DMS53 (cell line): ENCODE data around the gene SYNE1.
A peak's percentile ranks its signal among the peaks of the same experiment; 100 is the strongest.
"Not testable (repeated sequence)": the region's sequence is repeated elsewhere in the genome, so short reads cannot be mapped to it uniquely, and the experiment has no call there.

Source experiments
- DNase-seq: peaks from one replicate; lab custom pipeline; 2025; lab: John Stamatoyannopoulos, UW

SYNE1 gene

GRCh38 chr6:152368751-152369624, 268.2 kb downstream of the SYNE1 start:
- DNase-seq, result no peak

GRCh38 chr6:152364866-152365265, 272.3 kb downstream of the SYNE1 start:
- no peak for DNase-seq

- DNase-seq, result no peak
Measured at GRCh38 chr6:152360034-152360433, 277.1 kb downstream of the SYNE1 start.

DNA sequence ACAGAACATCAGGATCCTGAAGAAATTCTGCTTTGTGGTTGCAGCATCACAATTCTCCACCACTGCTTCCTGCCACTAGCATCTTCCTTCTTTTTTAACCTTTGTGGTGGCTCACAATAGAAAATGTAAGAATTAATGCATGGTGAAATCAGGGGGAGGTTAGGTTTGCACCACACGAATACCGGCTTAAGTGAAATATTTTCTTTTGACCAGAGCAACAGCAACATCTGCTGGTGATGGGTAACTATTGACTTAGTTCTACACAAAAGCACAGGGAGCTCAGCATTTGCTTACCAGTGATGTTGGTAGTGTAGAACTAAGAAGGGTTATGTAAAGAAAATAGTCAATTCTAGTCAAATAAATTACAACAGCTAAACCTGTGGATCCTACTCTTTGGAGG, 280.5 kb downstream of the SYNE1 start:
- DNase-seq, result peak; percentile 74

DNA sequence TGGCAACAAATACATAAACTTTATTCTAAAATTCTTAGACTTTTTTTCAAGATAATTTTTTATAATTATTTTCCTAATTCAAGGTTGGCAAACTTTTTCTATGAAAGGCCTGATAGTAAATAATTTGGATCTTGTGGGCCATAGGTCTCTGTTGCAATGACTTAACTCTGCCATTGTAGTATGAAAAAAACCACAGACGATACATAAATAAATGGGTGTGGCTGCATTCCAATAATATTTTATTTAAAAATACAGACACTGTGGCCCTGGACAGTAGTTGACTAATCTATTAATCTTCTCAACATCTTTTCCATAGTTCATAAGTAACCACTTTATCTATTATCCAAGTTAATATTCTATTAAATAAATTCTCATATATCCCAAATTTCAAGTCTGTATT, 281.1 kb downstream of the SYNE1 start:
- DNase-seq, result no peak

DNA sequence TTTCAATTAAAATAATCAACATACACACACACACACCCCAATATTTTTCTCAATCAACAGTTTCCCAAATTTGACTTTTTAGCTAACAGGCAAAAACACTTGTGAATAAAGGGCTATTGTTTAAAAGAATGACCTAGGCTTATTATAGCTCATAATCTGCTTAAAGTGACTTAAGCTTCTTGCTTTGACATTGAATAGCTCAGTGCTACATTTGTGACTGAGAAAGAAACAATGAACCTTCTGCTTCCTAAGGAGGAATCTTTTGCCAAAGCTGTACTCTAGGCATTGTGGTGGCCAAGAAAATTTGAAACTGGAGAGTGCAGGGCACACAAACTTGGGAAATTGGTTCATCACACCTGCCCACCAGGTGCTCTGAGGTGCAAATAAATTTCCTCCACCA, 282.0 kb downstream of the SYNE1 start:
- no peak for DNase-seq

DNA sequence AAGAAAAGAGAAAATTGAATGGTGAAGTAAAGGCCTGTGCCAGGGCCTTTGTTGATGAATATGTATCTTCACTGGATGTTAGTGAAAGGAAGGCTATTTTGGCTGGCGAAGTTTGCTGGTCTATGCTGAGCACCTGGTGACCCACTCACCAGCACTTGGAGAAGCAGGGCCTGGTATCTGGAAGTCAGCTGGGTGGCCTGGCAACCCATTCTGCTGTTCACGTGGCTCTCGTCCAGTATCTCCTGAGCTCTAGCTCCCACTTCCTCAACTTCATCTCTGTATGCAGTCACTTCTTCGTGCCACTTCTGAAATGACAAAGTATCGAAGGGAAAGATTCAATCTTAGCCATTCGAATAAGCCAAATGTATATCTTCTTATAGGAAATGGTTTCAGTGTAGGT, 283.7 kb downstream of the SYNE1 start:
- no peak for DNase-seq

DNA sequence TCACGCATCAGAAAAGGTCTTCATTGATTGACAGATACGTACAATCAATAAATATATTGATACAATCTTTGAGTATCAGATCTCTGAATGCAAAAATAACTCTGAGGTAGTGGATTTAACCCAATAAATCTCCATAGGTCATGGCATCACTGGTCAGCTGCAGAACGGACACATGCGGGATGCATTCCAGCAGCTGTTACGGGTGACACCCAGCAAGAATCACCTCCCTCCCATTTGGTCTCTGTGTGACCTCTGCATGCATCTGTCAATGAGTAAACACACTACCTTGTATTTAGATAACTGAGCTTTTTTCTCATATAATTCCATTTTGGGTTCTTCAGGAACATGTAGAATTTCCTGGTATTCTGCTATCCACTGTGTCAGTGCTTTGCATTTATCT, 285.4 kb downstream of the SYNE1 start:
- DNase-seq, result no peak

- DNase-seq, result no peak
Measured at GRCh38 chr6:152351110-152351509, 286.1 kb downstream of the SYNE1 start.

DNA sequence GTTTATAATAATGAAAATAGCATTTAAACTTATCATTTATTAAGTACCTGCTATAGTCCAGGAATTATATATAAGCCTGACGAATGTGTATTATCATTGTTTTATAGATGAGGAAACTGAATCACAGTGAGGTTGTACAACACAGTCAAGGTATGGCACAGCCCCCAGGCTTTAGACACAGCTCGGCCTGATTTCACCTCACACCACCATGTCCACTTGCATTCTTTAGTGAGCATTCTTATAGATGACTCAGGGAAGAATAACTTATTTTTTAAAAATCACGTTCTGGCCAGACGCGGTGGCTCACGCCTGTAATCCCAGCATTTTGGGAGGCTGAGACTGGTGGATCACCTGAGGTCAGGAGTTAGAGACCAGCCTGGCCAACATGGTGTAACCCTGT, 289.0 kb downstream of the SYNE1 start:
- DNase-seq, result no peak

GRCh38 chr6:152343735-152344360, 293.3 kb downstream of the SYNE1 start:
- no peak for DNase-seq

DNA sequence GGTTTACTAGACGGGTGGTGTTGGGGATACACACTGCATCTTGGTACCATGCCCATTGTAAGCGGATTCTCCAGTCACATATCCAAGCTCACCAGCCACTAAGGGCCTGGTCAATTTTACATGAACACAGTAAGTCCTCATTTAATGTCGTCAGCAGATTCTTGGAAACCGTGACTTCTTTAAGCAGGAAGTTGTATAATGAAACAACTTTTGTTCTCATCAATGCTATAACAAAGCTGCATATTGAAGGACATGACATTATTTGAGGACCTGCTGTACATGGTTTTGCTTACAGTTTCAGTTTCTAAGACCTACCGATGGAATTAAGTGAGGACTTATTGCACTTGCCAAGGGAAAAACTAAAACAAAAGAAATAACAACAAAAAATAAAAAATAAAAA, 295.6 kb downstream of the SYNE1 start:
- DNase-seq, result no peak

DNA sequence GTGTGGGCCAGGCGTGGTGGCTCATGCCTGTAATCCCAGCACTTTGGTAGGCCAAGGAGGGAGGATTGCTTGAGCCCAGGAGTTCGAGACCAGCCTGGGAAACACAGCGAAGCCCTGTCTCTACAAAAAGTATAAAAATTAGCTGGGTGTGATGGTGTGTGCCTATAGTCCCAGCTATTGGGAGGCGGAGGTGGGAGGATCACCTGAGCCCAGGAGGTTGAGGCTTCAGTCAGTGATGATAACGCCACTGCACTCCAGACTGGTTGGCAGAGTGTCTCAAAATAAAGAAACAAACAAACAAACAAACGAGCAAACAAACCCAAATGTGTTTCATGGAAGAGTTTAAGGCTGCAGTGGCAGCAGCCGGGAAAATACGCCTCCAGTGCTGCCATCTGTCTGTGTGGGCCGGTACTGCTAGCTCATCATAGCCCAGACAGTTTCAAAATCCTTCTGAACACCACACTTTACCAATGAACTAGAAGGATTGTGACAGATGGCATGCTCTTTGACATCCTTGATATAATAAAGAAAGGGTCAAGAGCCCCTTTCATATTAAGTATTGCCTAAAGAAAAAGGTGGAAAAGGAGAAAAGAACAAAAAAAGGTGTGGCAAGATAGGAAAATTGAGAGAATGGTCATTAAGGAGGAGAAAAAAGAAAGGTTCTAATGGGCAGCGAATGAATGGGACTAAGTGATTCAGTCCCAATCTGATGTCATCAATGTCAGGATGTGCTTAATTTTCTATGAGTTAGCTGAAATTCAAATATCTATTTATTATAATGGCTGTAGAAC, 298.6 kb downstream of the SYNE1 start:
- DNase-seq, result peak; percentile 49

DNA sequence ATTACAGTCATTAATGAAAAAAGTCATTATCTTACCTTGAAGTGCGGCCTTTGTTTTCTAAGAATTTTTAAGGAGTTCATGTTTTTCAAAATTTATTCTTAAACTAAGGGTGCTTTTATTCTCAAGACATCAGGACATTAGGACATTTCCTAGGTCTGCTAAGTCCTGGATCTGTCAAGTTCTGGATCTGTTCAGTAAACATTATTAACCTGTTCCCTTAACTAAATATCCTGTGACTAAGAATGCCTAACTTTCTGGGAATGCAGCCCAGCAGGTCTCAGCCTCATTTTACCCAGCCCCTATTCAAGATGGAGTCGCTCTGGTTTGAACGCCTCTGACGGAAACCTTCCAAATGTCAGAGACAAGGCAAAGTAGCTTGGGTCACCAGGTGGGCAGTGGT, 302.6 kb downstream of the SYNE1 start:
- DNase-seq, result no peak

GRCh38 chr6:152330961-152331360, 306.2 kb downstream of the SYNE1 start:
- DNase-seq, result no peak

DNA sequence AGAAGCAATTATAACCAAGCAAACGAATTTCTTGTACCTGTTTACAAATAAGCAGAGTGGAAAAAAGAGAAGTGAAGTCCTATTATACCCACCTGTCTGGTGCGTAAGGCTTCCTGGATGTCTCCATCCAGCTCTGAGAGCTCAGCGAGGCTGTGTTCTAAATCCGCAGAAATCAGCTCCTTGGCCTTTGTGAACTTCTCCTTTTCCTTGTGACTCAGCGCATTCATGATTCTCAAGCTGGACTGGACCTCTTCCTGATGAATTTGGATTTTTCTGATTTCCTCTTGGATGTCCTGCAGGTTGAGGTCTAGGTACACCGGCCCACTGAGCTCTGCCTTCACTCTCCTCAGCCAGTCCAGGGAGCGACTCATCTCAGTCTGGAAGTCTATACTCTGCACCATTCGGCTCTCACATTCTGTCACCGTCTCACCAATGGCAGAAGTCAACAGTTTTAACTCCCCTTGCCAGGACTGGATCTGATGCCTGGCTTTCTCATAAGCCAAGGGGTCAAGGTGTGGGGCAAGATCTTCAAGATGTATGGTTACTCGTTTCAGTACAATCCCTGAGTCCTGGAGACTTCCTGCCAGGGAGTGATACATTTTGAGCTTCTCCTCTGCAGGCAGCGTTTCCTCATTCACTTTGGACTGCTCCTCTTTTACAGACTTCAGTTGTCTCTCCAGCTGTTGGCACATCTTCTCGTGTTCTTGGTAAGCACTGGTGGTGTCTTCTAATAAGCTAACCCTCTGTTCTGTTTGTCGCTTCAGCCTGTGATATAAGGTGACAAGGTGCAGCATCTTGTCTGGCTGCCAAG, 307.3 kb downstream of the SYNE1 start:
- no peak for DNase-seq

DNA sequence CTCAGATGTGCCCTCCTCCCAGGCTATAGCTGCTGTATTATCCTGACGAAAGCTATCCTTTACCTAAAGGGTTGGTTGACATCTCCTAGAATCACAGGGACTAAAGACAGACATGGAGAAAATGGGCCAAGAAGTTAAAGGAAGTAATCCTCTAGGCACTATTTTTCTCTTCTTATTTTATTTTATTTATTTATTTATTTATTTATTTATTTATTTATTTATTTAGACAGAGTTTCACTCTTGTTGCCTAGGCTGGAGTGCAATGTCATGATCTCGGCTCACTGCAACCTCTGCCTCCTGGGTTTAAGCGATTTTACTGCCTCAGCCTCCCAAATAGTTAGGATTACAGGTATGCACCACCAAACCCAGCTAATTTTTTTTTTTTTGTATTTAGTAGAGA, 309.0 kb downstream of the SYNE1 start:
- not testable (repeated sequence) for DNase-seq

GRCh38 chr6:152323376-152323775, 313.8 kb downstream of the SYNE1 start:
- DNase-seq, result no peak

DNA sequence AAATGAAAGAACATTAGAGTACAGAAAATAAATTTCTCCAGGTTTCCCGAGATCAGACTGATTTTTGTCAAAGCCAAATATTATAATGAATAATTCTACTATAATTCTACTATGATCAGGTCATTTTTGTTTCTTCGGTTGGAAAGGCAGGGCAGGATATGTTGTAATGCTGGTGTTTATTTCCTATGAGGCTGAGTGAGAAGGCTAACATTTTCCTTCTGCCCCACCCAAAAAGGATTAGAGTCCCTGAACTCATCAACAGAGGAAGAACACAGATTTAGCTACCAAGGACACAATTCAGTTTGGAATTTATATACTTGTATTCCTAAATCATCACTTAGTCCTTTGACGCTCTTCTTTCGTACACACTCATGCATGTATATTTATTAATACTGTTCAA, 318.9 kb downstream of the SYNE1 start:
- DNase-seq, result no peak

- DNase-seq, result no peak
Measured at GRCh38 chr6:152316024-152316423, 321.1 kb downstream of the SYNE1 start.

- no peak for DNase-seq
Measured at GRCh38 chr6:152314483-152314832, 322.7 kb downstream of the SYNE1 start.
